Natural killer cell (primary cell): Measurements from ENCODE around the gene USP3. TPM values are rescaled to one million over a fixed set of nuclear protein-coding genes. Genes with fewer than 3 reads are reported as not detected.

ENCODE experiments used
- ATAC-seq, 3 donors: fragments of 150-1000 bp in 2 of 3; fragments of 200-7000 bp in 1 of 3; cut with Tn5 transposase; 1 replicate in 1 of 3; 2 replicates in 2 of 3; pipeline ENCODE4 v1.10.0; 2021; ENCODE audit warnings: mild to moderate bottlenecking in 2 of 3, moderate library complexity in 2 of 3
- DNase-seq, 2 donors: peaks; one replicate each; pipeline versions ENCODE4 v3.0.0 to v3.0.0-alpha.2; 2013 to 2021; ENCODE audit warnings: mixed read lengths in 1 of 2
- H3K27ac ChIP-seq: one replicate; pipeline ENCODE4 v1.5.1; 2013; ENCODE audit warnings: mild to moderate bottlenecking, low read length
- H3K27me3 ChIP-seq: one replicate; pipeline ENCODE4 v1.6.1; 2013; ENCODE audit warnings: low read length; ENCODE audit not compliant: control insufficient read depth, insufficient read depth
- H3K36me3 ChIP-seq: one replicate; pipeline ENCODE4 v1.6.1; 2013; ENCODE audit warnings: low read length; ENCODE audit not compliant: control insufficient read depth, insufficient read depth
- H3K4me1 ChIP-seq: one replicate; pipeline ENCODE4 v1.6.1; 2013; ENCODE audit warnings: low read length; ENCODE audit not compliant: control insufficient read depth, insufficient read depth
- H3K4me3 ChIP-seq: one replicate; pipeline ENCODE4 v1.5.1; 2013; ENCODE audit warnings: low read length
- H3K9me3 ChIP-seq: one replicate; pipeline ENCODE4 v1.6.1; 2013; ENCODE audit warnings: low read length; ENCODE audit not compliant: control insufficient read depth, insufficient read depth
- H3K27ac Mint-ChIP-seq, 2 donors: one replicate each; pipeline ENCODE4 v1.8.0; 2022; ENCODE audit warnings: mild to moderate bottlenecking in 2 of 2, mixed read lengths in 2 of 2, moderate library complexity in 1 of 2
- H3K27me3 Mint-ChIP-seq, 2 donors: one replicate each; pipeline ENCODE4 v1.8.0; 2022; ENCODE audit warnings: low read depth in 2 of 2, mixed read lengths in 2 of 2
- H3K36me3 Mint-ChIP-seq: one replicate; pipeline ENCODE4 v1.8.0; 2022; ENCODE audit warnings: mixed read lengths
- H3K4me1 Mint-ChIP-seq, 2 donors: one replicate each; pipeline ENCODE4 v1.8.0; 2022; ENCODE audit warnings: mixed read lengths in 2 of 2
- H3K4me3 Mint-ChIP-seq: one replicate; pipeline ENCODE4 v1.8.0; 2022; ENCODE audit warnings: mild to moderate bottlenecking, moderate library complexity, mixed read lengths
- H3K9me3 Mint-ChIP-seq, 2 donors: one replicate each; pipeline ENCODE4 v1.8.0; 2022; ENCODE audit warnings: mixed read lengths in 2 of 2
- CTCF ChIP-seq: fragments of 200-600 bp; IDR thresholded peaks from one replicate; pipeline ENCODE4 v1.8.0; 2022; ENCODE audit warnings: antibody characterized with exemption
- whole genome bisulfite sequencing: methylation state at CpG from one replicate; pipeline ENCODE4 v1.1.7; 2013; ENCODE audit warnings: missing lambda C conversion rate; ENCODE audit not compliant: insufficient coverage; 5-methylcytosine and 5-hydroxymethylcytosine counted together
- intact Hi-C: fragments of 100-400 bp; cut with micrococcal nuclease; formaldehyde crosslinking; loops from one replicate; pipeline ENCODE4 v1.14.2; 2022
- total RNA-seq, 4 donors: library from RNA; stranded (reverse); fragments of 120-200 nt in 1 of 4; gene quantifications; one replicate each; pipeline versions ENCODE4 v1.2.3 to v1.2.4, GENCODE V29; 2013 to 2022

USP3 gene
- total RNA-seq, 3 donors from 2014 or later (not counting 1 experiment from before 2014, with no cell fraction given): 163 to 187 (median 169) TPM

- peaks cover 6% of the 10 kb centered on the region for H3K4me1 ChIP-seq
- no peaks in the 10 kb centered on the region for H3K9me3 Mint-ChIP-seq
- no peak overlapping the region for H3K27ac ChIP-seq
- TF ChIP-seq CTCF: no peak
- intact Hi-C loops: loop anchor here (5.0 kb wide), 1 partner anchor 42 kb away; no protein-coding TSS in a partner anchor
- DNase-seq: no peak
- H3K4me3 Mint-ChIP-seq: no peak overlapping the region
- no peak overlapping the region for H3K27ac Mint-ChIP-seq
- H3K36me3 Mint-ChIP-seq: no peaks in the 10 kb centered on the region
- peaks cover 11 to 23% of the 10 kb centered on the region in 2 donors for H3K27me3 Mint-ChIP-seq
- no peaks in the 10 kb centered on the region for H3K27me3 ChIP-seq
- no peak overlapping the region for H3K4me3 ChIP-seq
- no peaks in the 10 kb centered on the region for H3K9me3 ChIP-seq
- peaks cover 0 to 6% of the 10 kb centered on the region in 2 donors for H3K4me1 Mint-ChIP-seq
- no peaks in the 10 kb centered on the region for H3K36me3 ChIP-seq
- no peak for ATAC-seq
These were observed 39.3 kb upstream of the USP3 start for GRCh38 chr15:63465104-63465503.

GRCh38 chr15:63466378-63467192, 37.8 kb upstream of the USP3 start:
- H3K9me3 Mint-ChIP-seq: no peaks in the 10 kb centered on the region
- H3K4me1 Mint-ChIP-seq: peaks cover 0 to 9% of the 10 kb centered on the region in 2 donors
- no peak overlapping the region for H3K27ac Mint-ChIP-seq
- H3K36me3 Mint-ChIP-seq: no peaks in the 10 kb centered on the region
- H3K4me3 Mint-ChIP-seq: no peak overlapping the region
- peaks cover 6 to 23% of the 10 kb centered on the region in 2 donors for H3K27me3 Mint-ChIP-seq
- Histone ChIP-seq H3K27ac (no peak overlapping the region), H3K9me3 (no peaks in the 10 kb centered on the region), H3K4me3 (no peak overlapping the region), H3K27me3 (no peaks in the 10 kb centered on the region), H3K4me1 (peaks cover 6% of the 10 kb centered on the region), H3K36me3 (no peaks in the 10 kb centered on the region)
- DNase-seq (peak; percentile 26 to 89), ATAC-seq (peak; percentile 86 to 97 (median 97))
- intact Hi-C loops: loop anchor here (1.0 to 5.0 kb wide), 3 partner anchors 41 to 601 kb away; no protein-coding TSS in a partner anchor
- TF ChIP-seq CTCF: peak; percentile 74
- WGBS: 40% methylated on average over 8 of the region's 8 CpGs

- Mint-ChIP-seq H3K4me3 (no peak overlapping the region), H3K36me3 (no peaks in the 10 kb centered on the region), H3K4me1 (peaks cover 15 to 27% of the 10 kb centered on the region in 2 donors), H3K9me3 (no peaks in the 10 kb centered on the region), H3K27me3 (peaks cover 6% of the 10 kb centered on the region in 2 donors), H3K27ac (no peak overlapping the region)
- Histone ChIP-seq H3K4me1 (peaks cover 24% of the 10 kb centered on the region), H3K9me3 (no peaks in the 10 kb centered on the region), H3K27ac (no peak overlapping the region), H3K36me3 (no peaks in the 10 kb centered on the region), H3K27me3 (no peaks in the 10 kb centered on the region), H3K4me3 (no peak overlapping the region)
- TF ChIP-seq CTCF: no peak
- ATAC-seq (no peak), DNase-seq (peak in 1 of 2 donors; percentile 57)
- 73% methylated on average over 5 of the region's 5 CpGs for whole genome bisulfite sequencing
- intact Hi-C loops: loop anchor here (5.0 kb wide), 1 partner anchor 38 kb away; no protein-coding TSS in a partner anchor
These were observed 35.2 kb upstream of the USP3 start for GRCh38 chr15:63469190-63469589.
